Anterior cingulate cortex (tissue), 58 donors: ENCODE results near the gene PDXP.
A peak's percentile ranks its signal among the peaks of the same experiment; 100 is the strongest.
"Not testable (repeated sequence)": the region's sequence is repeated elsewhere in the genome, so short reads cannot be mapped to it uniquely, and the experiment has no call there.

Experiments used
- DNase-seq, 58 donors: peaks; one replicate each; lab custom pipeline; 2025; lab: John Stamatoyannopoulos, UW

The PDXP gene

DNA sequence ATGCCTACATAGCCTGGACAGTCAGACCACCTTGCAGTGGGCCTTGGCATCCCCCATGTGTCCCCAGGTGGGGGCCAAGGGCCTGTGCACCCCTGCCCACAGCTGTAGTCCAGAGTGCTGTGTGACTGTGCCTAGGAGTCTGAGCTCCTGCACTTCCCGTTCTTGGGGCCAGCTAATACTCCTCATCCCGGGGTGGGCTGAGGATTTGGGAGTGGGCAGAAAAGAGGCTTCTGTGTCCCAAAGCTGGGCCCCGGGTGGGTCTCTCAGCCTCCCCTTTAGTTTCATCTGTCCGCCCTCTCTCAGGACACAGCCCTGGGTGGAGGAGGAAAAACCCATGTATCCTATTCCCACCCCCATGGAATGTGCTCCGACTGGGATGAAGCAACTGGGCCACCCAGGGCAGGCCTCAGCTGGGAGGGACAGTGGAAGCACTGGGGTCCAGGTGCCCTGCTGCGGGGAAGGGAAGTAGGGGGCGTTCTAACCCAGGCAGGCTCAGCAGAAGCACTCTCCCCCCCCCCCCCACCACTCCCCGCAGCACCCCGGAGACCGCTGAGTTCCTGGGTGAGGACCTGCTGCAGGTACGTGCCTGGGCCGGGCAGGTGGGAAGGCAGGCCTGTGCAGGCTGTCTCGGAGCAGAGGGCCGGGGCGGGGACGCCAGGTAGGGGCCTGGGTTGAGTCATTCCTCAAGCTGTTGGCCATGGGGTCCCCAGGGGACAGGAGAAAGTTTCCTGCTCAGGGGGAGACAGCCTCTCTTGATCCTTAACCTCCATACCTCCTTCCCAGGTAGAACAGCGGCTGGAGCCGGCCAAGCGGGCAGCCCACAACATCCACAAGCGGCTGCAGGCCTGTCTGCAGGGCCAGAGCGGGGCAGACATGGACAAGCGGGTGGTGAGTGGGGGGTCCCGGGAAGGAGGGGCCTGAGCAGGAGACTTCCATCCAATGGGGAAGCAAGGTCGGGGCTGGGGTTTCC, 17.6 kb upstream of the PDXP start:
- DNase-seq, result no peak

DNA sequence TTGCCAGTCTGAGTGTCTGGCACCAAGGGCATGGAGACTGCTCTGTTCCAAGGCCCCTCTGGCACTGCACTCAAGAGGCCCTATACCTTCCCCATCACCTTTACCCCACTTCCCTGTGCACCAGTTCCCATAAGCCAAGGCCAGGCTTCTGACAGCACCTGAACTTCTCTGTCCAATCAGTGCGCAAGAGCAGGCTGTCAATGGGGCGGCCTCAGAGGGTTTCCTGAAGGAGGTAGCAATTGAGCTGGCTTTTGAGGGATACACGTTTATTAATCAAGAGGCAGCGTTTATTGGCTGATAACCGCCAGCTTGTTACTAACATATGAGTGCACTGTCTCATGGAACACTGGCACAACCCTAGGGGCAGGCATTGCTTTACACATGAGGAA, 17.0 kb upstream of the PDXP start:
- no peak for DNase-seq

DNA sequence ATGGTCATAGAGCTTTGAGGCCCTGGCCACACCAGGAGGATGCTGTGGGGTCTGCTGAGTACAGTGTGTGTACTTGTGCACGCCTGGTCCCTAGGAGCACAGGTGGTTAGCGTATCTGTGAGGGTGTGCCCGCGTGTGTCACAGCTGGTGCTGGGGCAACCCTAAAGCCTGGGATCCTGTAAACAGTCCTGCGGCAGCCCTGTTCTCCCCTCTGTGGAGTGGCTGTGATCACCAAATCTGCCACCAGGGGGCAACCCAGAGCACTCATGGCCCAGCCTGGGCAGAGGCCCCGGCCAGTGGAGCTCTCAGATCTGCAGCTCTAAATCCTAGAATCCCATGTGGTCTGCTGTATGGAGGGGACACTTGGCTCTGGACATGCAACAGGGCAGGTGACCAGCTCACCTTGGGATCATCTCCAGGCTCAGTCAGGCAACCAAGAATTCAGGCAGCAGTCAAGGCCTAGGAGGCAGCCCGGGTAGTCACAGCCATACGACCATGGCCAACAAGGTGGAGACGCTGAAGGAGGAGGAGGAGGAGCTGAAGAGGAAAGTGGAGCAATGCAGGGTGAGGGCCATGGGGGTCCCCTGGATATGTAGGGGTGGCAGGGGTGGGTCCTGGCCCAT, 15.2 kb upstream of the PDXP start:
- peak in 55 of 58 donors; percentile 22 to 90 (median 65) for DNase-seq

DNA sequence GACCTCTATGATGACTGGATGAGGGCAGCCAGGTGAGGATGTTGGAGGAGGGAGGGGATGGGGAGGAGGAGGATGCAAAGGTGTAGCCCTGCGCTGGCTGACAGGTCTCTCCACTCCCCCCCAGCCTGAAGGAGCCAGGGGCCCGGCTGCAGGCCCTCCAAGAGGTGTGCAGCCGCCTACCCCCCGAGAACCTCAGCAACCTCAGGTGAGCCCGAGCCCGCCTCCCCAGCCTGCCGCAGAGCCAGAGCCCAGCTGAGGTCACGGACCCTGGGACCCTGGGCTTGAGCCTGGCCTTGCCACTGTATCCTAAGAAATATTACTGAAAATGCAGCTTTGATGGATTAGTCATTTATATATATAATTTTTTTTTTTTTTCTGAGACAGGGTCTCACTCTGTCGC, 11.2 kb upstream of the PDXP start:
- no peak for DNase-seq

GRCh38 chr22:37647928-37648327, 10.6 kb upstream of the PDXP start:
- peak in 1 of 58 donors; percentile 19 for DNase-seq

DNA sequence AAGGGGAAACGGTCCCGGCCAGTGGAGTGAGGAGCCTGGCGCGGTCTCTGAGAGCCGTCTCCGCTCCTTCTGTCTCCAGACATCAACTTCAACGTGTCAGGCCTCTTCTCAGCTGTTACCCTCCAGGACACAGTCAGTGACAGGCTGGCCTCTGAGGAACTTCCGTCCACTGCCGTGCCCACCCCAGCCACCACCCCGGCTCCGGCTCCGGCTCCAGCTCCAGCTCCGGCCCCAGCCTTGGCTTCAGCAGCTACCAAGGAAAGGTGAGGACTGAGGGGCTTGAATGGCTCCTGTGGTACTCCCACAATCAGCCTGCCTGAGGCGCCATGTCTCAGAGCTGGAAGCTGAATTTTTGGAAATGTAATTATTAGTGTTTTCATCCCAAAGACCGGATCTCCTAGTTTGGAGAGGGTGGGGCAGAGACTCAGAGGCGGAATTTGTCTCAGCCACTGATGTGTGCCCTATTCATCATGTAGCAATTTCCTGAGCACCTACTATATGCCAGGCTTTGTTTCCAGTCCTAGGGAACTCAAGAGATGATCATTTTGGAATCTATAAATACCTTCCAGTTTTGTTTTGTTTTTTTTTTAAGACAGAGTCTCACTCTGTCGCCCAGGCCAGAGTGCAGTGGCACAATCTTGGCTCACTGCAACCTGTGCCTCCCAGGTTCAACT, 7.9 kb upstream of the PDXP start:
- DNase-seq, result no peak

- no peak for DNase-seq
These were observed 3.8 kb upstream of the PDXP start for GRCh38 chr22:37654563-37655251.

DNA sequence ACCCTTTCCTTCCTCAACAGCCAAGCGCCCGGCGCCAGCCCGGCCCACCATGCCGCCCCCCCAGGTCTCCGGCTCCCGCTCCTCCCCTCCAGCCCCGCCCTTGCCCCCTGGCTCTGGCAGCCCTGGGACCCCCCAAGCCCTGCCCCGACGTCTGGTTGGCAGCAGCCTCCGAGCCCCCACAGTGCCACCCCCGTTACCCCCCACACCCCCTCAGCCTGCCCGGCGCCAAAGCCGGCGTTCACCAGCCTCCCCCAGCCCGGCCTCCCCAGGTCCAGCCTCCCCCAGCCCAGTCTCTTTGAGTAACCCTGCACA, 3.3 kb upstream of the PDXP start:
- no peak for DNase-seq

GRCh38 chr22:37656583-37656982, 1.9 kb upstream of the PDXP start:
- not testable (repeated sequence) for DNase-seq

DNA sequence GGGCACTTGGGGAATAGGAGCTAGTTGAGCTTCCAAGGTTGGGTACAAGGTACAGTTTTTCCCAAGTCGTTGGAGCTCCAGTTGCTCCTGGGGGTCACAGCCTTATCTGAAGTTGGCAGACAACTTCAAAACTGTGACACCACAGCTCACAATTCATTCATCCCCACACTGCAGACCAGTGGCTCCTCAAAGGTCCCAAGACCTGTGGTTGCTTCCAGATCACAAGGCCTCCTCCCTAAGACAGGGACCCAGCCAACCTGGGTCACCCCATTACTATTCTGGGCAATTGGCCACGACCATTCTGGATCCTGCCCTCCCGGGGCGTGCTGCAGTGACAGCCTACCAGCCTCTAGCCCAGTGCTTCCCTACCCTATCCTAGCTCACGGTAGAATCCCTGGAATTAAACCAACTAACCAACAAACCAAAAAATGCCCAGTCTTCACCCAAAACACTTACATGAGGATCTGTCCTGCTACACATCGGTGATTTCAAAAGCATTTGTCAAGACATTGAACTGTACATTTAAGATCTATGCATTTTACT, 862 bp upstream of the PDXP start:
- DNase-seq, result peak in 1 of 58 donors; percentile 26

GRCh38 chr22:37659066-37659896, 758 bp downstream of the PDXP start:
- DNase-seq, result peak in 9 of 58 donors; percentile 8 to 55 (median 32)

- DNase-seq, result no peak
These were observed 1.6 kb downstream of the PDXP start for GRCh38 chr22:37659897-37660708.

GRCh38 chr22:37660709-37661045, 2.2 kb downstream of the PDXP start:
- DNase-seq, result no peak

DNA sequence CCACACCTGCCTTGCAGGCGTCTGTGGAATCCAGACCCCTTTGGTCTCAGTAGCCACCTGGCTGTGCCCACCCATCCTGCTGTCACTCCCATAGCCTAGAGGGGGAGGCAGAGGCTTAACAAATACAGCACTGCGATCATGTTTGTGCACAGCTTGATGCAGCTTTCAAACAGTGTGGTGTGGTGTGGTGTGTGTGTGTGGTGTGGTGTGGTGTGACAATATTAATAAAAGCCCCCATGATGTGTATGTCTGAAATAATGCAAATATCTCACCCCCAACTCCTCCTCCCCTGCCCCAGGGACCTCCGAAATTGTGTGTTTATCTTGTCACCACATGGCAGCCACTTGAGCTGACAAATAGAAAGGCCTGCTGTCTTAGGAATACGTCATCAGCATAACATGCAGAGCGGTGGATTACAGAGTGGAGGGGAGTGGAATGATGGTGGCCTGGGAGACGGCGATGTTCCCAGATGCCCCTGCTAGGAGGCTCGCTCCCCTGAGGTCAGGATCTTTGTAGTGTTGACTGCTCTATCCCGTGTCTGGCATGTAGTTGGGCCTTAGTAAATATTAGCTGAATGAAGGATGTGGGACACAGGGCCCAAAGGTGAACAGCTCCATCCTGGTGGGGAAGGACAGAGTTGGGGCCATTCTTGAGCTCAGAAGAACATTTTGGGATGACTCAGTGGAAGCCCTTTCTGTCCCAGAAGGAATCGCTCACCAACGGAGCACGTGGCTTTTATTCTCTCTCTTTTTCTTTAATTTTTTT, 2.8 kb downstream of the PDXP start:
- peak in 34 of 58 donors; percentile 13 to 75 (median 54) for DNase-seq

DNA sequence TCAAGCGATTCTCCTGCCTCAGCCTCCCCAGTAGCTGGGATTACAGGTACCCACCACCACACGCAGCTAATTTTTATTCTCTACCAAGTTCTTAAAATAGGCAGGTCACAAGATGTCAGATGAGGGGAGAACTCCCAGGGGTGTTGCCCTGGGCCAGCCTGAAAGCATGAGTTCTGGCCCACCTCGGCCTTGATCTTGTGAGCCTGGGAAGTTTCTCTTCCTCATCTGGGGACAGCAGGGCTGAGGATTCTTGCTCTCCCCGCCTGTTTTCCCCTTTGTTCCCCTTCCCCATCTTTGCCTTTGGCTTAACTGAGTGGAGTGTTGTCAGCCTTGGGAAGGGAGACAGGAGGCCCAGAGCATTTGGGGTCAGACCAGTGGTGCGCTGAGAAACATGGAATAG, 3.5 kb downstream of the PDXP start:
- no peak for DNase-seq

DNA sequence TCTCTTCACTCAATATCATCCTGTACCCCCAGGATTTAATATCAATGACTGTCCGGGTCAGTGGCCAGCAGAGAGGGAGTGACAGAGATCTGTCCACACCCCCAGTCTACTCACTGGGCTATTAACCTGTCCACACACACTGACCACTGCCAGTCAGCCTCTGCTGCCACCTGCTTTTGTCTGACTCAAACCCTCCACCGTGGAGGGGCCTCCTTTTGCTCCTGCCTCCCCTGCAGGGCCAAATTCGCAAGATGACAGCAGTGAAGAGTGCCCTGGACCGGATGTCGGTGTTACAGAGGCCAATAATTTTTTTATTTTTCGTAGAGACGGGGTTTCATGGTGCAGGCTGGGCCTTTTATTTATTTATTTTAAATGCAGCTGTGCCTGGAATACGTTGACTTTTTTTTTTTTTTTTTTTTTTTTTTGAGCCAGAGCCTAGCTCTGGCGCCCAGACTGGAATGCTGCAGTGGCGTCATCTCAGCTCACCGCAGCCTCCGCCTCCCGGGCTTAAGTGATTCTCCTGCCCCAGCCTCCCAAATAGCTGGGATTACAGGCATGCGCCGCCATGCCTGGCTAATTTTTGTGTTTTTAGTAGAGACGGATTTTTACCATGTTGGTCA, 5.1 kb downstream of the PDXP start:
- DNase-seq, result no peak

GRCh38 chr22:37664249-37665101, 6.0 kb downstream of the PDXP start:
- DNase-seq, result peak in 46 of 58 donors; percentile 19 to 95 (median 64)
